ENCODE data around the gene KIF14.

GRCh38 chr1:200668514-200669313 lies 48.2 kb upstream of the KIF14 start:
- no peak for TF ChIP-seq CTCF (IDR thresholded peaks at IDR 0.05)
- no peak for TF ChIP-seq POLR2AphosphoS5 (IDR thresholded peaks at IDR 0.05; ENCODE audit: low read depth, low read length)
- no peak for TF ChIP-seq SIN3A (IDR thresholded peaks at IDR 0.05; ENCODE audit: borderline replicate concordance, insufficient read depth, low read depth, low read length)
- no peak for TF ChIP-seq REST (IDR thresholded peaks at IDR 0.05; ENCODE audit: insufficient read depth in 1 of 2, low read depth in 2 of 2, low read length in 1 of 2)

Data from Panc1 (cell line).